Measurements from ENCODE around the gene SLC25A22. TPM values are rescaled to one million over a fixed set of nuclear protein-coding genes. Genes with fewer than 3 reads are reported as not detected.
A peak's percentile ranks its signal among the peaks of the same experiment; 100 is the strongest.

Gene SLC25A22
- total RNA-seq, 1 donor from 2014 or later = 3.4 TPM

DNA sequence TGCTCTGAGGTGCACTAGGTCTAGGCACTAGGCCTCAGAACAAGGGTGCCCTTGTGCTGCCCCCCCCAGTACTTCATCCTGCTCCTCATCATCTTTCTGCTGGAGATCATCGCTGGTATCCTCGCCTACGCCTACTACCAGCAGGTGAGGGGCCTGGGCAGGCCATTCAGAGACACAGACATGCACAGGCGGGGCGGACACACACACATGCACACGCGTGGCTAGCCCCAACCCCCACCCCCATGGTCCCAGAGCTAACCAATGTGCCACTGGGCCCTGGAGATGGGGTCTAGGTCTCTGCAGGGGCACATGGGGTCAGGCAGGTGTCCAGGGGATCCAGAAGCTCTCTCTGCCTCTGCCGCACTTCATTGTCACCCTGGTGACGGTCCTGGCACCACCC is 38.6 kb upstream of the SLC25A22 start:
- DNase-seq (no peak), ATAC-seq (ENCODE audit: poor library complexity) (no peak)
- intact Hi-C loops (cut with DNase I) = no loop called here

GRCh38 chr11:836274-836673 is 38.2 kb upstream of the SLC25A22 start:
- ATAC-seq (ENCODE audit: poor library complexity) (no peak), DNase-seq (no peak)
- intact Hi-C loops (cut with DNase I) = no loop called here

- peak; percentile 87 for DNase-seq
- intact Hi-C loops (cut with DNase I) = no loop called here
- ATAC-seq (ENCODE audit: poor library complexity) = peak; percentile 55
Observed at GRCh38 chr11:834371-835316, 36.6 kb upstream of the SLC25A22 start.

GRCh38 chr11:833849-834311 is 35.8 kb upstream of the SLC25A22 start:
- ATAC-seq (ENCODE audit: poor library complexity) (no peak), DNase-seq (no peak)
- intact Hi-C loops (cut with DNase I) = no loop called here

- peak; percentile 78 for DNase-seq
- intact Hi-C loops (cut with DNase I) = no loop called here
- peak; percentile 11 for ATAC-seq (ENCODE audit: poor library complexity)
Observed at GRCh38 chr11:833114-833791, 35.2 kb upstream of the SLC25A22 start.

- ATAC-seq (ENCODE audit: poor library complexity) (peak; percentile 38), DNase-seq (peak; percentile 62)
- intact Hi-C loops (cut with DNase I) = no loop called here
Observed at GRCh38 chr11:832529-833113, 34.5 kb upstream of the SLC25A22 start, which contains the start of gene CD151. Gene CD151, plus strand, starts transcription at chr11:832952. Its CDS starts 3,118 bp downstream, at chr11:836070.

- DNase-seq (no peak), ATAC-seq (ENCODE audit: poor library complexity) (no peak)
- intact Hi-C loops (cut with DNase I) = no loop called here
Observed at GRCh38 chr11:831961-832528, 34.0 kb upstream of the SLC25A22 start.

- no peak for DNase-seq
- ATAC-seq (ENCODE audit: poor library complexity) = no peak
- intact Hi-C loops (cut with DNase I) = no loop called here
Observed at GRCh38 chr11:831118-831864, 33.2 kb upstream of the SLC25A22 start.

- peak; percentile 55 for ATAC-seq (ENCODE audit: poor library complexity)
- peak; percentile 90 for DNase-seq
- intact Hi-C loops (cut with DNase I) = no loop called here
Observed at GRCh38 chr11:830295-831117, 32.4 kb upstream of the SLC25A22 start.

GRCh38 chr11:829847-830294 is 31.8 kb upstream of the SLC25A22 start:
- DNase-seq = no peak
- intact Hi-C loops (cut with DNase I) = no loop called here
- peak; percentile 0 for ATAC-seq (ENCODE audit: poor library complexity)

- peak; percentile 4 for ATAC-seq (ENCODE audit: poor library complexity)
- peak; percentile 81 for DNase-seq
- intact Hi-C loops (cut with DNase I) = no loop called here
Observed at GRCh38 chr11:829176-829846, 31.2 kb upstream of the SLC25A22 start.

DNA sequence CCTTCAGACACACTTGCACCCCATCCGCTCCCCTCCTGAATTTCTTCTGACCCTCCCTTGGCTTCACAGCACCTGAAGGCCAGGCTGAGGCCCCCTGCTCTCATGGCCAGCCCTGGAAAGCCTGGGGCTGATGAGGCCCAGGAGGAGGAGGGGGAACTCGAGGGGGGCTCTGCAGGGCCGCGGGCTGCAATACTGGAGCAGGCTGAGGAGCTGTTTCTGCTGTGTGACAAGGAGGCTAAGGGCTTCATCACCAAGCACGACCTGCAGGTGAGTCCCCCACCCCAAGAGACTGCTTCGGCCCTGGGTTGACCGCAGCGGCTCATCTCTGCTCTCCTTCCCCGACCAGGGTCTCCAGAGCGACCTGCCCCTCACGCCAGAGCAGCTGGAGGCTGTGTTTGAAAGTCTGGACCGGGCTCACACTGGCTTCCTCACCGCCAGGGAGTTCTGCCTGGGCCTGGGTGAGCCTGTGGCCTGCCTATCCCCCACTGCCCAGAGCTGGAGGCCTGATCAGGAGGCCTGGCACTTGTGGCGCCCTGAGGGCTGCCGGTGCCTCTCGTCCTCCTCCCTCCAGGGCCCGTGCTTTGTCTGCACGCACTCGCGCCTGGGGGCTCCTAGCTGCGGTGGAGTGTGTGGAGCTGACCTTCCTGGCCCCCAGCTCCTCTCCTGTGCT is 30.6 kb upstream of the SLC25A22 start:
- ATAC-seq (ENCODE audit: poor library complexity) (no peak), DNase-seq (no peak)
- intact Hi-C loops (cut with DNase I) = no loop called here

DNA sequence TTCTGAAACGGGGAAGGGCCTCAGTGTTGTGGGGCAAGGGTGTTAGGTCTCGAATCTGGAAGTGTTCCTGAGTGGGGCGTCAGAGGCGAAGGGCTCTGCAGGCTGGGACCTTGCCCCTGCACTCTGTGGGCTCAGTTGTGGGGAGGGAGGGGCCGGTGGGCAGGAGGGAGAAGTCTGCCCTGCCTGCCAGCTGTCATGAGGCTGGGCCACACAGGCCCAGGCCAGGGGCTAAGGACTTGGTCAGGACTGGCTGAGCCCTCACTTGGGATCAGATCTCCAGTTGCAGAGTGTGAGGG is 29.8 kb upstream of the SLC25A22 start, which contains the start of gene CRACR2B:
CRACR2B (plus strand) TSS at position 23 of the 296 bp plus-strand sequence. CDS start 689 bp downstream, outside the sequence.
- ATAC-seq (ENCODE audit: poor library complexity) (no peak), DNase-seq (no peak)
- intact Hi-C loops (cut with DNase I) = no loop called here

GRCh38 chr11:827146-827896 is 29.2 kb upstream of the SLC25A22 start:
- ATAC-seq (ENCODE audit: poor library complexity) = no peak
- intact Hi-C loops (cut with DNase I) = no loop called here
- DNase-seq = no peak

- DNase-seq (no peak), ATAC-seq (ENCODE audit: poor library complexity) (no peak)
- intact Hi-C loops (cut with DNase I) = no loop called here
Observed at GRCh38 chr11:826836-827145, 28.7 kb upstream of the SLC25A22 start.

- ATAC-seq (ENCODE audit: poor library complexity) = no peak
- no peak for DNase-seq
- intact Hi-C loops (cut with DNase I) = no loop called here
Observed at GRCh38 chr11:826227-826621, 28.1 kb upstream of the SLC25A22 start.
